A549 (cell line): ENCODE measurements around the gene INPPL1. TPM values are rescaled to one million over a fixed set of nuclear protein-coding genes. Genes with fewer than 3 reads are reported as not detected.
"Not testable (repeated sequence)": the region's sequence is repeated elsewhere in the genome, so short reads cannot be mapped to it uniquely, and the experiment has no call there.

ENCODE experiments used
- ATAC-seq, 2 experiments: fragments of 200-7000 bp in 1 of 2; fragments of >200 bp in 1 of 2; cut with Nextera tagmentation in 1 of 2; cut with Tn5 transposase in 1 of 2; 3 replicates each; pipeline versions ENCODE4 v1.8.0 to v1.9.1; 2018 to 2020; ENCODE audit warnings: mild to moderate bottlenecking in 1 of 2, moderate library complexity in 1 of 2
- CTCF ChIA-PET: fragments of 300-600 bp; sonication (Branson Sonifier 250); formaldehyde crosslinking; extraction: SDS; loops from one replicate; lab custom pipeline; 2021; ENCODE audit warnings: antibody characterized with exemption, inconsistent platforms; lab: Yijun Ruan, JAX
- POLR2A ChIA-PET: fragments of 350-600 bp; formaldehyde crosslinking; extraction: SDS; loops from one replicate; lab custom pipeline; 2021; ENCODE audit warnings: antibody characterized with exemption, inconsistent platforms; lab: Yijun Ruan, JAX
- DNase-seq, 2 experiments: peaks; one replicate each; pipeline versions ENCODE4 v3.0.0 to v3.0.0-alpha.2; 2011 to 2016; ENCODE audit warnings: low read depth in 1 of 2, low spot score in 1 of 2
- FAIRE-seq: peaks from 2 replicates; lab custom pipeline; 2011; peaks lifted over from hg19 to GRCh38; lab: Jason Lieb, UNC
- H3K27ac ChIP-seq, 2 experiments: fragments of >200 bp; sonication (Bioruptor Twin); formaldehyde crosslinking; 3 replicates each; pipeline ENCODE4 v1.5.1; 2016 to 2017
- H3K4me1 ChIP-seq: fragments of >200 bp; sonication (Bioruptor Twin); formaldehyde crosslinking; 3 replicates; pipeline ENCODE4 v1.6.1; 2016
- H3K4me2 ChIP-seq: fragments of >200 bp; sonication (Bioruptor Twin); formaldehyde crosslinking; 3 replicates; pipeline ENCODE4 v1.6.1; 2016
- H3K4me3 ChIP-seq: fragments of >200 bp; sonication (Bioruptor Twin); formaldehyde crosslinking; 3 replicates; pipeline ENCODE4 v1.5.1; 2016
- H3K9me3 ChIP-seq: fragments of >200 bp; sonication (Bioruptor Twin); formaldehyde crosslinking; 3 replicates; pipeline ENCODE4 v1.6.1; 2016
- BHLHE40 ChIP-seq: IDR thresholded peaks from 2 replicates; pipeline ENCODE4 v1.6.1; 2012; ENCODE audit warnings: low read depth, low read length, inconsistent platforms
- CBX8 ChIP-seq: fragments of 200-600 bp; sonication (generic); IDR thresholded peaks from 2 replicates; pipeline ENCODE4 v1.6.1; 2016
- CHD2 ChIP-seq: fragments of 150-350 bp; IDR thresholded peaks from 2 replicates; pipeline ENCODE4 v1.6.1; 2014; ENCODE audit warnings: low read length; ENCODE audit not compliant: partially characterized antibody
- ESRRA ChIP-seq: fragments of 150-350 bp; IDR thresholded peaks from 2 replicates; pipeline ENCODE4 v1.6.1; 2014; ENCODE audit warnings: mild to moderate bottlenecking, low read length, borderline replicate concordance
- FOSL2 ChIP-seq, 2 experiments: fragments of 450-650 bp in 1 of 2; fragments of >200 bp in 1 of 2; sonication (Bioruptor Twin) in 1 of 2; formaldehyde crosslinking; IDR thresholded peaks; 2 replicates each; pipeline versions ENCODE4 v1.5.0 to v1.6.1; 2016 to 2020; ENCODE audit warnings: mild to moderate bottlenecking in 1 of 2, moderate library complexity in 1 of 2
- GATA3 ChIP-seq: IDR thresholded peaks from 2 replicates; pipeline ENCODE4 v1.6.1; 2012; ENCODE audit warnings: borderline replicate concordance
- HEYL ChIP-seq: fragments of 250-450 bp; sonication (Bioruptor Pico); IDR thresholded peaks from 2 replicates; pipeline ENCODE4 v1.8.0; 2021; ENCODE audit warnings: mild to moderate bottlenecking, moderate library complexity
- HOXB13 ChIP-seq: fragments of 250-450 bp; sonication (Bioruptor Pico); IDR thresholded peaks from 2 replicates; pipeline ENCODE4 v1.5.0; 2020; ENCODE audit warnings: low read depth, mild to moderate bottlenecking, moderate library complexity
- JUNB ChIP-seq: fragments of >200 bp; sonication (Bioruptor Twin); formaldehyde crosslinking; IDR thresholded peaks from 2 replicates; pipeline ENCODE4 v1.6.1; 2016
- KDM5A ChIP-seq: fragments of 200-600 bp; sonication (generic); IDR thresholded peaks from 2 replicates; pipeline ENCODE4 v1.6.1; 2016; ENCODE audit warnings: antibody characterized with exemption, mild to moderate bottlenecking
- MAZ ChIP-seq: fragments of 150-350 bp; IDR thresholded peaks from 2 replicates; pipeline ENCODE4 v1.6.1; 2014; ENCODE audit warnings: antibody characterized with exemption, low read depth, low read length, borderline replicate concordance
- NFE2L2 ChIP-seq: fragments of 150-350 bp; conservative IDR thresholded peaks from 2 replicates; pipeline ENCODE4 v1.6.1; 2014; ENCODE audit warnings: low read length
- NR3C1 ChIP-seq: fragments of >200 bp; sonication (Bioruptor Twin); formaldehyde crosslinking; IDR thresholded peaks from 3 replicates; pipeline ENCODE4 v1.6.1; 2017
- POLR2AphosphoS2 ChIP-seq: conservative IDR thresholded peaks from 2 replicates; pipeline ENCODE4 v1.6.1; 2012; ENCODE audit warnings: low read length, improper control_type of control experiment, inconsistent platforms
- RAD21 ChIP-seq, 2 experiments: fragments of >200 bp in 1 of 2; sonication (Bioruptor Twin) in 1 of 2; formaldehyde crosslinking in 1 of 2; IDR thresholded peaks in 1 of 2; conservative IDR thresholded peaks in 1 of 2; 2 replicates in 1 of 2; 3 replicates in 1 of 2; pipeline ENCODE4 v1.6.1; 2012 to 2018; ENCODE audit warnings: inconsistent platforms in 1 of 2
- RARB ChIP-seq: fragments of 250-450 bp; sonication (Bioruptor Pico); IDR thresholded peaks from 2 replicates; pipeline ENCODE4 v1.8.0; 2021; ENCODE audit warnings: mild to moderate bottlenecking, moderate library complexity
- RCOR1 ChIP-seq: fragments of 150-350 bp; IDR thresholded peaks from 2 replicates; pipeline ENCODE4 v1.6.1; 2014; ENCODE audit warnings: antibody characterized with exemption, low read length, low read depth
- TP53 ChIP-seq: fragments of 250-450 bp; sonication (Bioruptor Pico); IDR thresholded peaks from 2 replicates; pipeline ENCODE4 v1.5.0; 2021; ENCODE audit warnings: mild to moderate bottlenecking, moderate library complexity
- ZSCAN20 ChIP-seq: fragments of 250-450 bp; sonication (Bioruptor Pico); IDR thresholded peaks from 2 replicates; pipeline ENCODE4 v1.8.0; 2022; ENCODE audit warnings: mild to moderate bottlenecking, moderate library complexity
- WGBS: methylation state at CpG from one replicate; pipeline ENCODE4 v1.1.6; 2017; ENCODE audit errors: missing lambda C conversion rate; 5-methylcytosine and 5-hydroxymethylcytosine counted together
- polyA plus RNA-seq, 4 experiments: library from polyadenylated mRNA; depleted of rRNA in 3 of 4; stranded (reverse); fragments of >200 nt; fragmentation: RNase III in 1 of 4; extraction: RNeasy Plus Mini Kit Qiagen cat#74134 plus additional on column Dnase treatment in 1 of 4; gene quantifications; 2 replicates in 3 of 4; 3 replicates in 1 of 4; pipeline ENCODE4 v1.2.3, GENCODE V29; 2011 to 2017
- TF ChIP-seq, protein P1 (sequence below): fragments of 450-650 bp; IDR thresholded peaks from 2 replicates; pipeline ENCODE4 v1.6.1; 2014; ENCODE audit warnings: antibody characterized with exemption
- TF ChIP-seq, protein P2 (sequence below): fragments of 150-350 bp; IDR thresholded peaks from 2 replicates; pipeline ENCODE4 v1.6.1; 2014; ENCODE audit warnings: low read depth, mild to moderate bottlenecking, low read length
- TF ChIP-seq, protein P3 (sequence below): fragments of 250-450 bp; sonication (Bioruptor Pico); IDR thresholded peaks from 2 replicates; pipeline ENCODE4 v1.5.0; 2021; ENCODE audit warnings: mild to moderate bottlenecking, moderate library complexity, borderline replicate concordance

Gene INPPL1
- polyA plus RNA-seq, 2 of the 4 experiments (the other 2 are of a cell fraction): 67.4 to 103 TPM

DNA sequence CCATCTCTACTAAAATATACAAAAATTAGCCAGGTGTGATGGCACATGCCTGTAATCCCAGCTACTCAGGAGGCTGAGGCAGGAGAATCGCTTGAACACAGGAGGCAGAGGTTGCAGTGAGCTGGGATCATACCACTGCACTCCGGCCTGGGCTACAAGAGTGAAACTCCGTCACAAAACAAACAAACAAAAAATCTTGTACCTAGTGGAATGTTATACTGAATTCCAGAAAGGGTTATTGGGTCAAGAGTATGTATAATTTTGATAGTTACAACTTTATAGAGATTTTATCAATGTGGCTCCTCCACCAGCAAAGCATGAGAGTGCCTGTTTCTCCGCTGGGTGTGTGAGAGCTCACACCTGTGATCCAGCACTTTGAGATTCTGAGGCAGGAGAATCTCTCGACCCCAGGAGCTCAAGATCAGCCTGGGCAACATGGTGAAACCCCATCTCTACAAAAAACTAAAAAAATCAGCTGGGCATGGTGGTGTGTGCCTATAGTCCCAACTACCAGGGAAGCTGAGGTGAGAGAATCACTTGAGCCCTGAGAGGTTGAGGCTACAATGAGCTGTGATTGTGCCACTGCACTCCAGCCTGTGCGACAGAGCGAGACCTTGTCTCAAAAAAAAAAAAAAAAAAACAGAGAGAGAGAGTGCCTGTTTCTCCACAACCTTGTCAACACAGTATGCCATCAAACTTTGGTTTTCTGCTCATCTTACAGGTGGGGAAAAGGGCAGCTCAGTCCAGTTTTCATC, 45.3 kb upstream of the INPPL1 start:
- FAIRE-seq: no peak

DNA sequence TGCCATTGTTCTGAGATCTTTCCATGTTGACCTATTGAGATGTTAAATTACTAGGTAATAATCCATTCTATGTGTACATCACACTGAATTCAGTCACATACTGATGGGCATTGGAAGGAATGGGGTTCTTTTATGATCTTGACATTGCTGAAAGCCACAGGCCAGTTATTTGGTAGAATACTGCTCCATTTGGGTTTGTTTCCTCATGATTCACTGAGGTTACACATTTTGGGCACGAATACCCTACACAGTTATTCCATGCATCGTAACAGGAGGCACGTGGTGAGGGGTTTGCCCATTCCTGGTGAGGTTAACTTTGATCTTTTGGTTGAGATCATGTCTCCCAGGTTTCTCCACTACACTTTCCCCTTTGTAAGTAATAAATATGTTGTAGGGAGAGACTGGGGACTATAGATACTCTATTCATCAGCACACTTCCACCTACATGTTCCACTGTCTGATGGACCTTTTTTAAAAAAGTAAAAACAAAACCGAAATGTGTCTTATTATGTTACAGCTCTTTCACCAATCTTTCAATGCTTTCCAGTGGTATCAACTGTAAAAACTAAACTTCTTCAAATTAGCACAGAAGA, 44.7 kb upstream of the INPPL1 start:
- ATAC-seq: no peak

More for the DNA sequence above, 45.3 kb upstream of the INPPL1 start:
- Histone ChIP-seq H3K27ac (no peak overlapping the region), H3K4me2 (0 out of 3 replicates have a peak overlapping the region, but pooled peaks have one; percentile 15), H3K9me3 (no peaks in the 10 kb centered on the region), H3K4me3 (no peak overlapping the region), H3K4me1 (peaks cover 14% of the 10 kb centered on the region; the same call in 2 of the 3 replicates)
- 54% methylated on average over 7 of the region's 7 CpGs for WGBS
- ATAC-seq (no peak), DNase-seq (no peak)
- TF ChIP-seq TP53 (CRISPR knock-in tag) (no peak), CHD2 (no peak), POLR2AphosphoS2 (no peak), FOSL2 (IDR thresholded peaks at IDR 0.05) (no peak), FOSL2 (CRISPR knock-in tag; IDR thresholded peaks at IDR 0.05) (no peak), CBX8 (no peak), MAZ (no peak), BHLHE40 (no peak), RCOR1 (no peak), GATA3 (no peak), ESRRA (no peak), RAD21 (conservative IDR thresholded peaks at IDR 0.05 in 1 of 2, IDR thresholded peaks at IDR 0.05 in 1 of 2) (no peak), HOXB13 (CRISPR knock-in tag) (no peak), NFE2L2 (no peak), JUNB (no peak), RARB (no peak)
- TF ChIP-seq, protein P1, sequence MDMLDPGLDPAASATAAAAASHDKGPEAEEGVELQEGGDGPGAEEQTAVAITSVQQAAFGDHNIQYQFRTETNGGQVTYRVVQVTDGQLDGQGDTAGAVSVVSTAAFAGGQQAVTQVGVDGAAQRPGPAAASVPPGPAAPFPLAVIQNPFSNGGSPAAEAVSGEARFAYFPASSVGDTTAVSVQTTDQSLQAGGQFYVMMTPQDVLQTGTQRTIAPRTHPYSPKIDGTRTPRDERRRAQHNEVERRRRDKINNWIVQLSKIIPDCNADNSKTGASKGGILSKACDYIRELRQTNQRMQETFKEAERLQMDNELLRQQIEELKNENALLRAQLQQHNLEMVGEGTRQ: no peak
- TF ChIP-seq, protein P2, sequence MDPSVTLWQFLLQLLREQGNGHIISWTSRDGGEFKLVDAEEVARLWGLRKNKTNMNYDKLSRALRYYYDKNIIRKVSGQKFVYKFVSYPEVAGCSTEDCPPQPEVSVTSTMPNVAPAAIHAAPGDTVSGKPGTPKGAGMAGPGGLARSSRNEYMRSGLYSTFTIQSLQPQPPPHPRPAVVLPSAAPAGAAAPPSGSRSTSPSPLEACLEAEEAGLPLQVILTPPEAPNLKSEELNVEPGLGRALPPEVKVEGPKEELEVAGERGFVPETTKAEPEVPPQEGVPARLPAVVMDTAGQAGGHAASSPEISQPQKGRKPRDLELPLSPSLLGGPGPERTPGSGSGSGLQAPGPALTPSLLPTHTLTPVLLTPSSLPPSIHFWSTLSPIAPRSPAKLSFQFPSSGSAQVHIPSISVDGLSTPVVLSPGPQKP: no peak
- TF ChIP-seq, protein P3, sequence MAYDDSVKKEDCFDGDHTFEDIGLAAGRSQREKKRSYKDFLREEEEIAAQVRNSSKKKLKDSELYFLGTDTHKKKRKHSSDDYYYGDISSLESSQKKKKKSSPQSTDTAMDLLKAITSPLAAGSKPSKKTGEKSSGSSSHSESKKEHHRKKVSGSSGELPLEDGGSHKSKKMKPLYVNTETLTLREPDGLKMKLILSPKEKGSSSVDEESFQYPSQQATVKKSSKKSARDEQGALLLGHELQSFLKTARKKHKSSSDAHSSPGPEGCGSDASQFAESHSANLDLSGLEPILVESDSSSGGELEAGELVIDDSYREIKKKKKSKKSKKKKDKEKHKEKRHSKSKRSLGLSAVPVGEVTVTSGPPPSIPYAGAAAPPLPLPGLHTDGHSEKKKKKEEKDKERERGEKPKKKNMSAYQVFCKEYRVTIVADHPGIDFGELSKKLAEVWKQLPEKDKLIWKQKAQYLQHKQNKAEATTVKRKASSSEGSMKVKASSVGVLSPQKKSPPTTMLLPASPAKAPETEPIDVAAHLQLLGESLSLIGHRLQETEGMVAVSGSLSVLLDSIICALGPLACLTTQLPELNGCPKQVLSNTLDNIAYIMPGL: no peak
- ChIA-PET CTCF (interaction anchor here (1.0 to 6.0 kb wide), 5 partner anchors 11 to 252 kb away, joined by 3 to 48 read pairs (median 3); no protein-coding TSS in a partner anchor), POLR2A (no interaction called here)

DNA sequence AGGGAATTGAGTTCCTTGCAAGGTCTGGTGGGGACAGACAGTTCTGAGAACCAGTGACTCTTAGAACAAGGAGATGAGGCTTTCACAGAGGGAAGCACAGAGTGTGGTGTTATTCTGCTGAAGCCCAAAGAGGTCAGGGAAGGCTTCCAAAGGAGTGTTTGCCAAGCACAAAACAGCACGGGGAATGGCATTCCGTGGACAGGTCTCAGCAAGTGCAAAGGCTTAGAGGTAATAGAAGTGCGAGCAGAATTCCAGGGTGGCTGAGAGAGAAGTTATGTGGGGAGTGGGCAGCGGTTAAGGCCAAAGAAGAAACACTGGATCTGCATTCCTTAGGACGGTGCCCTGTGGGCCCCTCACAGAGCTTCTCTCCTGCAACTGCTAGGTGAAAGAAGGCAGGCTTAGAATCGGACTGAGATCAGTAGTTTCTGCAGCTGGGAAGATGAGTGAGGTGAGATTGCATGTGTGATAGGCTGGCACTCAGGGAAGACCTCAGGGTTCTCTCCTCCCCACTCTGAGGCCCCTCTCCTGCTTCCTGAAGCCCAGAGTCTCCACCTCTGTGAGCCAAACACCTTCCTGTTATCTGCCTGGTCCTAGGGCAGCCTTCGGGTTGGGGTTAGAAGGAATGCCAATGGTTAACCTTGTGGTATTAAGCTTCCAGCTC, 43.5 kb upstream of the INPPL1 start:
- H3K9me3 ChIP-seq, H3K4me2 ChIP-seq, POLR2A ChIA-PET, H3K4me3 ChIP-seq, DNase-seq, FAIRE-seq, H3K27ac ChIP-seq: not testable (repeated sequence)
- CTCF ChIA-PET: interaction anchor here (1.2 to 6.0 kb wide), 4 partner anchors 36 to 290 kb away, joined by 3 to 48 read pairs (median 4); no protein-coding TSS in a partner anchor
- peaks cover 11% of the 10 kb centered on the region; the same call in 2 of the 3 replicates for H3K4me1 ChIP-seq
- peak; percentile 11 to 17; a peak in 3 of 6 replicates for ATAC-seq
- 43% methylated on average over 6 of the region's 7 CpGs for WGBS

More for the DNA sequence above, 44.7 kb upstream of the INPPL1 start:
- Histone ChIP-seq H3K4me1 (peaks cover 11% of the 10 kb centered on the region; the same call in 2 of the 3 replicates), H3K27ac (no peak overlapping the region), H3K4me2 (no peak overlapping the region), H3K9me3 (no peaks in the 10 kb centered on the region), H3K4me3 (no peak overlapping the region)
- FAIRE-seq (no peak), DNase-seq (no peak)
- 63% methylated on average over 4 of the region's 4 CpGs for WGBS
- ChIA-PET CTCF (interaction anchor here (1.1 to 6.0 kb wide), 6 partner anchors 34 to 291 kb away, joined by 3 to 48 read pairs (median 4); no protein-coding TSS in a partner anchor), POLR2A (no interaction called here)
- TF ChIP-seq KDM5A: no peak
- no peak for TF ChIP-seq HOXB13 (CRISPR knock-in tag)
- no peak for TF ChIP-seq NR3C1
- no peak for TF ChIP-seq HEYL (CRISPR knock-in tag)
- TF ChIP-seq ZSCAN20: no peak
- TF ChIP-seq, protein P1: no peak
